ENCODE measurements around the gene KIF14. TPM values are rescaled to one million over a fixed set of nuclear protein-coding genes. Genes with fewer than 3 reads are reported as not detected.

KIF14 gene, protein sequence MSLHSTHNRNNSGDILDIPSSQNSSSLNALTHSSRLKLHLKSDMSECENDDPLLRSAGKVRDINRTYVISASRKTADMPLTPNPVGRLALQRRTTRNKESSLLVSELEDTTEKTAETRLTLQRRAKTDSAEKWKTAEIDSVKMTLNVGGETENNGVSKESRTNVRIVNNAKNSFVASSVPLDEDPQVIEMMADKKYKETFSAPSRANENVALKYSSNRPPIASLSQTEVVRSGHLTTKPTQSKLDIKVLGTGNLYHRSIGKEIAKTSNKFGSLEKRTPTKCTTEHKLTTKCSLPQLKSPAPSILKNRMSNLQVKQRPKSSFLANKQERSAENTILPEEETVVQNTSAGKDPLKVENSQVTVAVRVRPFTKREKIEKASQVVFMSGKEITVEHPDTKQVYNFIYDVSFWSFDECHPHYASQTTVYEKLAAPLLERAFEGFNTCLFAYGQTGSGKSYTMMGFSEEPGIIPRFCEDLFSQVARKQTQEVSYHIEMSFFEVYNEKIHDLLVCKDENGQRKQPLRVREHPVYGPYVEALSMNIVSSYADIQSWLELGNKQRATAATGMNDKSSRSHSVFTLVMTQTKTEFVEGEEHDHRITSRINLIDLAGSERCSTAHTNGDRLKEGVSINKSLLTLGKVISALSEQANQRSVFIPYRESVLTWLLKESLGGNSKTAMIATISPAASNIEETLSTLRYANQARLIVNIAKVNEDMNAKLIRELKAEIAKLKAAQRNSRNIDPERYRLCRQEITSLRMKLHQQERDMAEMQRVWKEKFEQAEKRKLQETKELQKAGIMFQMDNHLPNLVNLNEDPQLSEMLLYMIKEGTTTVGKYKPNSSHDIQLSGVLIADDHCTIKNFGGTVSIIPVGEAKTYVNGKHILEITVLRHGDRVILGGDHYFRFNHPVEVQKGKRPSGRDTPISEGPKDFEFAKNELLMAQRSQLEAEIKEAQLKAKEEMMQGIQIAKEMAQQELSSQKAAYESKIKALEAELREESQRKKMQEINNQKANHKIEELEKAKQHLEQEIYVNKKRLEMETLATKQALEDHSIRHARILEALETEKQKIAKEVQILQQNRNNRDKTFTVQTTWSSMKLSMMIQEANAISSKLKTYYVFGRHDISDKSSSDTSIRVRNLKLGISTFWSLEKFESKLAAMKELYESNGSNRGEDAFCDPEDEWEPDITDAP (N-terminal part only)
- total RNA-seq, result 0.26 TPM

DNA sequence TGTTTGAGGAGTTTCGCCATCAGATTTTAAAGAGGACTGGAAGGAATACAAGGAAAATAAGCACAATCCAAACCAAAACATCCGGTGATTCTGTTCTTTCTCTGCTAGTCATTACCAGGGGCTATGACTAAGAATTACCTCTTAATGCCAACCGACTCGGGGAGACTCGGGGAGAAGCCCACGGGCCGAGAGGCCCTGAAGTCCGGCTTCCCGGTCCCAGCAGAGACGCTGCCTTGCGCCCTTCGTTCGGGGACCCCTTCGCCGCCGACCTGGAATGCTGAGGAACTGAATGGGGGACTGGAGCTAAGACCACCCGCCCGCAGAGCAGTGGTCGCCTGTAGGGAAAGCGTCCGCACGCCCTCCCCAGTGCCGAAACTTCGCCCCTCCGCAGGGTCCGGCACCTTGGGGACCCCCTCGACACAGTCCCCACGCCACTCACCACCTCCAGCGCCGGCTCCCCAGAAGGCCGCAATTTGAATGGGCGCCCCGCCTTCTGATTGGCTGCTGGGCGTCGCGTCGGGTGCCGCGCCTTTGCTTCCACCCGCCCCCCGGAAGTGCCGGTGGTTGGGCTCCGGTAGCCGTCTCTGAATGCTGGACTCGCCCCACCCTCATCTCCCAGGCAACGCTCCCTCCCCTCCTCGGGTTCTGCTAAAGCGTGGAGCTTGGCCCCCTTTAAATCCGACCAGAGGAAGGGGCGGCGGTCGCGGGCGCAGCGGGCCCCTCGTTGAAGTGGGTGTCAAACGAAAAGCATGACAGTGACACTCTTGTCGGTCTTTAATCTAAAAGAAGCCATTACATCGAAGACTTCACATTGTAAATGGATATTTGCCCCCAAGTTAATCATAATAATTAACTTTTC is at the start of gene KIF14:
KIF14 (minus strand) TSS at position 479 of the 859 bp plus-strand sequence. CDS start 2,028 bp downstream, outside the sequence.
- DNase-seq (ENCODE audit: low spot score), result peak; percentile 91

DNA sequence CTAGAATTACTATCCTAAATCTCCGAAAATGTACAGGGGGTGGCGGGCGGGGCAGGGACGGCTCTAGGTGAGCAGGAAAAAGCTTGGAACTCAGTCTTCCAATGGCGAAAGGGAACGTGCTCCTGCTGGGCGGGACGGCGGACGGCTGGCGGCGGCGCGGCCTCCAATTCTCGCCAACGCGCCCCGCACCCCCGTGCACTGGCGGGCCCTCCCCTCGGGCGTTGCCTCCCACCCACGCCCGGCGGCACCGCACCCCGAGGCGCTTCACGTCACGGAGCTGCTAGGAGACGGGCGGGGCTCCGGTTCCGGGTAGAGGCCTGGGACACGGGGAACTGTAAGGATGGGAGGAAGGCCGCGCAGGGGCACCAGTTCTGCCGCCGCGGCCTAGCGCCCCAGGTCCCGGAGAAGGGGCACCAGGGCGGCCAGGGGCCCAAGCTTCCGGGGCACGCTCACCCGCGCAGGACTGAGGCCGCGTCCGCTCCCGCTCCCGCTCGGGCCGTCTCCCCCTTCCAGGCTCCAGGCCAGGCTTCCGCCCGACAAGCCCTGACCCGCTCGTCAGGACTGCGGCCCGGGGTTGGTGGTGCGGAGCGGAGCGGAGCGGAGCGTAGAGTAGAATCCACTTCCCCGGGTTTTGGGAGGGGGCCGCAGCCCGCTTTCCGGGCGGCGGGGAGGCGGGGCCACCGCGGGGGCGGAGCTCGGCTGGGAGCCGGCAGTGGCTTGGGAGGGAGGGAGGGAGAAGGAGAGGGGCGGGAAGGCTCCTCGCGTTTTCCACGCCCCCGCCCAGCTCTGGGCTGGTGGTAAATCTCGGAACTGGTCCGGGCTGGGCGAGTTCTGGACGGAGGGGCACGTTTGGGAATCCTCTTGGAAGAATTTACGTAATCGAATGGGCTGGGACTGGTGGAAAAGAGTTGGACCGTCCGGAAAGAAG is 49.0 kb upstream of the KIF14 start, which contains the start of gene DDX59:
DDX59 (minus strand) TSS at position 594 of the 928 bp plus-strand sequence. CDS start 3,167 bp downstream, outside the sequence.
- DNase-seq (ENCODE audit: low spot score), result peak; percentile 97

DNA sequence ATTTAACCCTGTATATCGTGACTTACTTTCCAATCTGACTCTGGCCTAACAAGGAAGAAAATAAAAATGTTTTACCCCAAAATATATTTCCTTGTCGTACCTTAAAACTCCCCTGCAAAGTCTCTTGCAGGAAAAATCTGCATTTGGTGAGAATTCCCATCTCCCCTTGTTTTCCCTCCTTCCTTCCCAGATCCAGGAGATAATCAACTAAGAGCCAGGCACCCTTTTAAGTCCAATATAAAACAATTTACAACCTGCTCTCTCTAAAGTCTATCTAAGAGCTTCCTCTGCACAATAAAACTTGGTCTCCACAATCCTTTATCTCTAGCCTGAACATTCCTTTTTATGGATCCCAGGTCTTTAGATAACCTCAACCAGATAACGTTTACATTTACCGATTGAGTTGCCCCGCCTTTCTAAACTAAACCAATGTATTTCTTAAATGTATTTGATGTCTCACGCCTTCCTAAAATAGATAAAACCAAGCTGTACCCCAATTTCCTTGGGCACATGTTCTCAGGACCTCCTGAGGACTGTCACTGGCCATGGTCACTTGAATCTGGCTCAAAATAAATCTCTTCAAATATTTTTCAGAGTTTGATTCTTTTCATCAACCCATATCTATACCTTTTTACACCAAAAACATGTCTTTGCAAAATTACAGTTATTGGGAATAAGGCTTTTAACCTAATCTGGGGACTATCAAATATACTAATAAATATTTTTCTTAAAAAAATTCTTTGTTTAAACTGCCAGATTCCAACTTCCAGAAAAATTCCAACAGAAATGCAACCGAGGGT is 48.2 kb upstream of the KIF14 start:
- DNase-seq (ENCODE audit: low spot score), result no peak

DNA sequence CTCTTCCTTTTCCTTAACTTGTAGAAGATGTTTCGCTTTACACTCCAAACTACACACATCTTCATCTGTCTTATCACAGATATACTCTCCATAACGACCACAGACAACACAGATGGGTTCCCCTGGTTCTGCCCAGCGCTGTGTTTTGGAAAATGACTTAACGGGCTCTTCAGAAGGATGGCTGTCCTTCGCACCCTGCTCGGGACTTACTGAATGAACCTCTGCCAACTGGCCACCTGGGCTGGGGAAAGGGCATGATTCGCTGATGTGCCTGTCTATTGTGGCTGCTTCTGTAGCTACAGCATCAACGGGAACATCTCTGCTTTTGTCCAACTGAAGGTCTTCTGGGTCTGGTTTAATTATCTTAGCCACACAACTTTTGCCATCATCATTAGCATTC is 45.8 kb upstream of the KIF14 start:
- no peak for DNase-seq (ENCODE audit: low spot score)

DNA sequence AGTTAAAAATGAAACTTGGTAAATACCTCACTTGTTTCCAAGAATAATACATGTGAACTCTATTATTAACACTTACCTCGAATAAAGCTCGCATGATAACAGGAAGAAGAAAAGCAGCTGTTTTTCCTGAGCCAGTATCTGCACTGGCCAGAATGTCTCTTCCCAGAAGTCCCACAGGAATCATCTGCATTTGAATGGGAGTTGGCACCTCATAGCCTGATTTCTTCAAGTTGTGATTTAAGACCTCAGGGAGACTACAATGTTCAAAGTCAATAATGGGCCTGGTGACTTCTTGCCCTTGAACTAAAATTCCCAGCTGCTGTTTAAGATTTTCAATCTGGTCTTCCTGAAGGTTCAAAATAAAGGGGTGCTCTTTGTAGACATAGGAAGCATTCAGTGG is 45.3 kb upstream of the KIF14 start:
- DNase-seq (ENCODE audit: low spot score), result no peak

DNA sequence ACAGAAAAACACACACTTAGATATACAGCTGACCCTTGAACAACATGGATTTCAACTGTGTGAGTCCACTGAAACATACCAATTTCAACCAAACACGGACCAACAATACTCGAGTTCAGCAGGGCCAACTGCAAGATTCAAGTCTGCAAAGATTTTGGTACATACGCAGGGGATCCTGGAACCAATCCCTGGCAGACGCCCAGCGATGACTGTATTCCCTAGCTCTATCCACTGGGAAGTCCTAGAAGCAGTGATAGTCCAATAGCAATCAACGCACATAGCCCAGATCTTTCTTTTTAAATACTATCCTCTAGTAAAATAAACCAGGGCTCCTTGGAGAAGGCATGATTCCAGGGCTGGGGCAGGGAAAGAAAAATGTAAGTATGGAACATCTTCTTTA is 40.2 kb upstream of the KIF14 start:
- DNase-seq (ENCODE audit: low spot score), result no peak

DNA sequence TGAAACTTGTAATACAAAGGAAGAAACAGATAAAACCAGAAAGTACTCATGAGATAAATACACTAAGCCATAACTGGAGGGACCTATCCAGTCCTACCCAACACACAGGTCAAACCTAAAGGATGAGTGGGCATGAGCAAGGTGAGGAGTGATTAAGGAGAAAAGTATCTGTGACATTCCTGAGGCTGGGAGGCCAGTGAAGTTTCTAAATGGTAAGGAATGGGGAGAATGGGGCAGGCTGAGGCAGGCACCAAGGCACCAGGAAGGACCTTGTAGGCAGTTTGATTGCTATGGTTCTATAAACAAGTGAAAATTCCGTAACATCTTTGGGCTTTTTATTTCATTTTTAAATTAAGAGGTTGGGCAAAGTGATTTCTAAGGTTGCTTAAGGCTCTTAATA is 38.7 kb upstream of the KIF14 start:
- no peak for DNase-seq (ENCODE audit: low spot score)

DNA sequence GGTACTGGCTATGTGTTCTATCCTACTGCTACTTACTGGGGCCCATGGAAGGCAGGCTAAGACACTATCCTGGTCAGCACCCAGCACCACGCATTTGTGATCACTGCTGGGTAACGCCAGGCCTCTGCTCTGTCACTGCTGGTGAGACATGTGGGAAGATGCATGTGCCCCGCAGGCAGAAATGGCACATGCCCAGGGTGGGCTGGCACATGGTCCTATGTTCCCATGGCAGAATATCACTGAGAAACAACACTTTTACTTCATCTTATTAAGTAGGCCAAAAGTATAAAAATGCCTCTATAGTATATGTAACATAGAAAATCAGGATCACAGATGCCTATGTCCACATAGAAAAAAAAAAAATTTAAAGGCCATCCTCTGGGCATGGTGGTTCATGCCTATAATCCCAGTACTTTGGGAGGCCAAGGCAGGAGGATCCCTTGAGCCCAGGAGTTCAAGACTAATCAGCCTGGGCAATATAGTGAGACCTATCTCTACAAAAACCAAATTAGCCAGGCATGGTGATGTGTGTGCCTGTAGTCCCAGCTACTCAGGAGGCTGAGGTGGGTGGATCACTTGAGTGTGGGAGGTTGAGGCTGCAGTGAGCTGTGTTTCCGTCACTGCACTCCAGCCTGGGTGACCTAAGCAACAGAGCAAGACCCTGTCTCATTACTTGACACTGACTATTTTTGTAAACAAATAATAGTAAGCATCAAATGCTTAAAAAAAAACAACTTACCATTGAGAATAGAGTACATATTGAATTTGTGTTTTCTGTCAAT is 37.7 kb upstream of the KIF14 start:
- DNase-seq (ENCODE audit: low spot score), result no peak

DNA sequence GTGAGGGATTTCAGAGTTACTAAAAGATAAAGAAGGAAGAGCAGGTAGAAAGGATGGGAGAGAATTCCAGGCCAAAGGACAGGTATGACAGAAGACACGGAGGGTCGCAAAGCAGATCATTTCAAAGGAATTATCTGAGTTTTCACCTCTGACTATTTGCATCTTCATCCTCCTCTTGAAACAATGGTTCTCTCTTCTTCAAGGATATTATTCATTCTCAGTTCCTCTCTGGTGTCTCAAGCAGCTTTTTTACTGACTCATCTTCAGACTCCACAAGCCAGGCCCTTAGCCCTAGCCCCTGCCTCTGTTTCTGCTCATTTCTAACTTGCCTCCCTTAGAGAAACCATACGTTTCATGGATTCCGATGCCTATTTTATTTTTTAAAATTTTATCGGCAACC is 34.1 kb upstream of the KIF14 start:
- no peak for DNase-seq (ENCODE audit: low spot score)

DNA sequence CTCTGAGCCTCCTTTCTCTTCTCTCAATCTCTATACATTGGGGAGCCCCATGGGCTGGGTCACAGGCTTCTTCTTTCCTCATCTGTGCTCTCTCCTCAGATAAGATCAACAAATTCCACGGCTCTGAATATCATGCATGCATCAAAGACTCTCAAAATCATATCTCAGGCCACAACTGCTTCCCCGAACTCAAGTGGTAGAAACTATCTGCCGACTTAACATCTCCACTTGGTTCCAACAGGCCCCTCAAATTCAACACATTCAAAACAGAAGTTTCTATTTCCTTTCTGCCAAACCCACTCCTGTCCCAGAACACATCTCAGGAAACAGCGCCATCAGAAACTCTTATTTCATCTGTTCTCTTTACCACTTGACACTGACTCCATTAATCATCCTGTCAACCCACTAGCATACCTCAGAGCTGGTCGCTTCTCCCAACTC is 32.5 kb upstream of the KIF14 start:
- no peak for DNase-seq (ENCODE audit: low spot score)

DNA sequence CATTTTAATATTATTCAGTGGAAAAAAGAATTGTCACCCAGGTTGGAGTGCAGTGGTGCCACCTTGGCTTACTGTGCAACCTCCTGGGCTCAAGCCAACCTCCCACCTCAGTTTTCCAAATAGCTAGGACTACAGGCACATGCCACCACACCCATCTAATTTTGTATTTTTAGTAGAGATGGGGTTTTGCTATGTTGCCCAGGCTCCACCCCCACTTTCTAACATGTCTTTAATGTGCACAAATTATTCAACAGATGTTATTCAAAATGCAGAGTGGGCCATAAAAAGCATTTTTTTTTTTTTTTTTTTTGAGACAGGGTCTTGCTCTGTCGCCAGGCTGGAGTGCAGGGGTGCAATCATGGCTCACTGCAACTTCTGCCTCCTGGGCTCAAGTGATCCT is 31.8 kb upstream of the KIF14 start:
- no peak for DNase-seq (ENCODE audit: low spot score)

DNA sequence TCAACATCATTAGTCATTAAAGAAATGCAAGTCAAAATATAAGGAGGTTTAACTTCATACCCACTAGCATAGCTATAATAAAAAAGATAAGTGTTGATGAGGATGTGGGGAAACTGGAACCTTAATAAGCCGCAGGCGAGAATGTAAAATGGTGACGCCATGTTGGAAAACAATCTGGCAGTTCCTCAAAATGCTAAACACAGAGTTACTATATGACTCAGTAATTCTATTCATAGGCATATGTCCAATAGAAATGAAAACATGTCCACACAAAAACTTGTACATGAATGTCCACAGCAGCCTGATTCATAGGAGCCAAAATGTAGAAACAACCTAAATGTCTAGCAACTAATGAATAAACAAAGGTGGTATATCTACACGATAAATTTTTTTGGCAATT is 26.0 kb upstream of the KIF14 start:
- no peak for DNase-seq (ENCODE audit: low spot score)

DNA sequence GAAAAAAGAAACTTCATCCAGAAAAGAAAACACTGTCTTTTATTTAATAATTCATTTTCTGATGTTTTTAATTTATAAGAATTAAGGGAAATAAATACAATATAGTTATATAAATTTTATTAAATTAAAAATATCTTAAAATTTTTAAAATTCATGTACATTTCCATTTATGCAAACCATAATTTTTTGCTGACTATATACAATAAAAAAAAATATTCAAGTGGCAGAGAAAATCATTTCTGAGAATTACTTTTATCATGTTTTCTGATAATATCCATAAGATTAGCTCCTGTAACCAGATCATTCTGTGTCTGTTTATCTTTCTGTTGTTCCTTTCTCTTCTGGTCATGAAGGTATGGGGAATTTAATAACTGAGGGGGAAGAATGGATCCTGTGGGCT is 23.5 kb upstream of the KIF14 start:
- no peak for DNase-seq (ENCODE audit: low spot score)

DNA sequence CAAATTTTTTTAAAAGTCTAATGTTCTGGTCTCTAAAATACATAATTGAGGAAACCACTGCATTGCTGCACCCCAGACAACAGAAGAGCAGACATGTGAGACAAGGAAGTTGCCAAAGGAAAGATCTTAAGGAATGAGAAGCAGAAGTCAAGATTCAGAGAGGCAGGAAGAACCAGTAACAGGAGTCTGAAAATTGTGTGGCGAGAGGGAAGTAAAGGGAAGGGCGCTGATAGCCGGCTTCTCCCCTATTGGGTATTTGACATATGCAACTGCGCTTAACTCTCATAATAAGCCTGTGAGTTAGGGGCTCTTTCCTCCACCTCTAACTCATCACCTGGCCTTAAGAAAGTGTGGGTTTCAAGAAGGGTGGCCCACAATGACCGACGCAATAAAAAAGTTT is 21.9 kb upstream of the KIF14 start:
- no peak for DNase-seq (ENCODE audit: low spot score)

DNA sequence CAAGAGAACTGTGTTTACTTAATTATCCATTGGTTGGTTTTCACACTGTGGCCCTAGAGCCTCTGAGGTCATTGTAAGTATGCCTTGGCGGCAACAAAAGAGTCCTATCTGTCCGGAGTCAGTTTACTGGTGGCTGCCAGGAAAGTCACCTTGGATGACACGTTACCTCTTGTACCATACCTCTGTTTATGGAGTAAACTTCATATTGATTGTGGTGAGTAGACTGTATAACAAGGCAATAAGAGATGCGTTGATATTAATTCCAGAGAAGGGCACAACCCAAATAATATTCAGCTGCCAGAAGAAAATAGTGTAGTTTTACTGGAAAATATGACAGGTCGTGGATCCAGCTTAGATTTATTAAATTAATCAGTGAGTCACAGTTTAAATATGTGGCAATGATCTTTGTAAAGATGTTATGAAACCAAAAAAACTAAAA is 20.4 kb upstream of the KIF14 start:
- no peak for DNase-seq (ENCODE audit: low spot score)

DNA sequence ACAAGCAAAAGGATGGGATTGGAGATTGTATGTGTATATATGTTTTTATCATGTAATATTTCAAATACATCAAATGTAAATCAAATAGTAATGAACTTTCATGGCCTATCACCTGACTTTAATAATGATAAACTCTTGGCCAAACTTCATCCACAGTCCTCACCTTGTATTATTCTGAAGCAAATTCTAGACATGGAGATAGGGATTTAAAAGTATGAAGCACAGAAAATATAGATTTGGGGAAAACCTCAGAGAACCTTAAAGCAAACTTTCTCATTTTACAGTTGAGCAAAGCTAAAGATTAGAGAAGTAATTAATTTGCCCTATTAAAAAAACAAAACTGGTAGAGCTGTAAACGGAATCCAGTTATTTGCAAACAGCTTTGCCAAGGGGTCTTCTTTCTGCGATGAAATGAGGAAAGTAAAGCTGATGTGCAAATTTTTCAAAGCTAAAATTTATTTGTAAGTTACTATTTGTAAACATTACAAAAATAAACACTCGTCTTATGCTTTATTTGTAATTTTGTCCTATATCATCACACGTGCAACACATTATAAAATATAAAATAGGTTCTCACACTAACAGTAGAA is 19.9 kb upstream of the KIF14 start:
- no peak for DNase-seq (ENCODE audit: low spot score)

DNA sequence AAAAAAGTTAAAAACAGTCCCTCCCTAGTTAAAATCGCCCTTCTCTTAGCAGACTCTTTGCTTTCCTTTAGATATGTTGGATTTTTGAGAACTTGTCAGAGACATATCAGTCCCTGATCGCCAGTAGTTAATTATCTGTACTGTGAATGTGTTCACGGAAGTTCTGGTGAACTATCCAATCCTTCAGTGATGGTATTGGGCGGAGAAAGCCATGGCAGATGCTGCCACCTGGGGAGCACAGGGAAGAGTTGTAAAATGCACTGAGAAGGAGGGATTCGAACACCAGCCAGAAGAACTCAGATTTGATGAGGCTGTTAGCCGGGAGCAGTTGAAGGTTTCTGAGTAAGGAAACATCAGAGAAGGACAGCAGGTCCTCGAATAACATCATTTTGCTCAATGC is 17.5 kb upstream of the KIF14 start:
- DNase-seq (ENCODE audit: low spot score), result no peak

DNA sequence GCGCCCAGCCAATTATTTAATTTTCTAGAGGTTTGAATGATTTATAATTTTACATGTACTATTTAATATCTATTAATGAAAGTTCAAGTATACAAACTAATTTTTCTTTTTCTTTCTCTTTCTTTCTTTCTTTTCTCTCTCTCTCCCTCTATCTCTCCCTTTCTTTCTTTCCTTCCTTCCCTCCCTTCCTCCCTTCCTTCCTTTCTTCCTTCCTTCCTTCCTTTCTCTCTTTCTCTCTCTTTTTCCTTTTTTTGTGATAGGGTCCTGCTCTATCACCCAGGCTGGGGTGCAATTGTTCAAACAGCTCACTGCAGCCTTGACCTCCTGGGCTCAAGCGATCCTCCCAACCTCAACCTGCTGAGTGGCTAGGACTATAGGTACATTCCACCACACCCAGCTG is 16.1 kb upstream of the KIF14 start:
- DNase-seq (ENCODE audit: low spot score), result no peak

All from ureter (tissue), 1 donor.